SH-SY5Y (cell line): Measurements from ENCODE around the gene RAB8B.

Experiments used
- GATA2 ChIP-seq: IDR thresholded peaks from 2 replicates; pipeline ENCODE4 v1.6.1; 2011; ENCODE audit warnings: mild to moderate bottlenecking, low read depth, low read length
- GATA3 ChIP-seq: IDR thresholded peaks from 2 replicates; pipeline ENCODE4 v1.6.1; 2011; ENCODE audit warnings: low read depth, mild to moderate bottlenecking, low read length, moderate library complexity

Gene RAB8B

DNA sequence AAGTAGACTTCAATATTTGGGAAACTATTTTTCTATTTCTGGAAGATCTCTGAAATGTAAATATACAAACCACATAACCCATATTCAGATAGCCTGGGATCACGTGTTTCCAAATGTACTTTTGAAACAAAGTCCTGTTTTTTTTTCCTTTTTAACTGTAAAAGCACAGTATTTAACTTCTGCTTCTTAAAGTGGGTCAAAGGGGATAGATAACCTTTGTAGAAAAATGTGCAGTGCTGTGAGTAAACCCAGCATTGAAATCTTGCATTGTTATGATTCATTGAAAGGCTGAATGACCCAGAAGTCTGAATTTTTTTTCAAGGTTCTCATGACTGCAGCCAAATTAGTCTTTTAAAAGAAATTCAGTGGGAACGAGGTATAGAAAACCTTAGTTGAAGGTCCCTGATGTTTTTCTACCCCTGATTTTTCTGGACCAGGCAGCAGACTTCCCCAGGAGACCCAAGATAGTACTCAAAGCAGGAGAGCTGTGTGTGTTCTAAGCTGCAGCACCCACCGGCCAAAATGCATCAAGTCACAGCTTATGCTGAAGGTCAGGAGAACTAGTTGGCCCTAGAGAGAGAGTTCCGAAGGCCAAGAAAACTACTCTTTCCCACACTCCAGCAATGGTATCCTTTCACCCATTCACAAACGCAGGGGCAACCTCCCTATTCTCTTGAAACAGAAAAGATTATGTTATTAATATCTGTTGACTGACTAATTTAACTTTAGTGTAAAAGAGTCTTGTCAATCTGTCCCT lies 44.4 kb downstream of the RAB8B start:
- TF ChIP-seq GATA2 (no peak), GATA3 (no peak)

GRCh38 chr15:63234451-63234870 lies 45.1 kb downstream of the RAB8B start:
- TF ChIP-seq GATA2 (no peak), GATA3 (no peak)

- TF ChIP-seq GATA3 (no peak), GATA2 (no peak)
Observed at GRCh38 chr15:63236272-63236671, 46.9 kb downstream of the RAB8B start.

GRCh38 chr15:63238171-63238570 lies 48.8 kb downstream of the RAB8B start:
- TF ChIP-seq GATA3 (no peak), GATA2 (no peak)

- TF ChIP-seq GATA3 (no peak), GATA2 (no peak)
Observed at GRCh38 chr15:63238796-63239195, 49.4 kb downstream of the RAB8B start.

DNA sequence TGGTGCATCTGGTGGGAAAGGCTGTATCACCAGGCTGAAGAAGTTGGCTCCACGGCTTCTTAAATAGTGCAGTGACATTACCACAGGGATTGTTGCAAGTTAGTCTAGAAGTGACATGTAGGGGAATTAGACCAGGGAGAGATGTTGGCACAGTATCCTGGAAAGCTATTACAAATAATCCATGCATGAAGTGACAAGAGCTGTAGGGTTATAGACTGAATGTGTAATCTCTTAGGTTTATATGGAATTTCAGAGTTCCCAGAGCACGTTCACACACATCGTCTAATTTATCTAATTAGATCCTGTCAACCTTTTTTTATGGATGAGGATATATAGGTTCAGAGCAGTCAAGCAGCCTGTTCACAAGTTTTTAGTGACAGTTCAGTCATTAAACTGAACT lies 50.7 kb downstream of the RAB8B start:
- TF ChIP-seq GATA2 (no peak), GATA3 (no peak)

DNA sequence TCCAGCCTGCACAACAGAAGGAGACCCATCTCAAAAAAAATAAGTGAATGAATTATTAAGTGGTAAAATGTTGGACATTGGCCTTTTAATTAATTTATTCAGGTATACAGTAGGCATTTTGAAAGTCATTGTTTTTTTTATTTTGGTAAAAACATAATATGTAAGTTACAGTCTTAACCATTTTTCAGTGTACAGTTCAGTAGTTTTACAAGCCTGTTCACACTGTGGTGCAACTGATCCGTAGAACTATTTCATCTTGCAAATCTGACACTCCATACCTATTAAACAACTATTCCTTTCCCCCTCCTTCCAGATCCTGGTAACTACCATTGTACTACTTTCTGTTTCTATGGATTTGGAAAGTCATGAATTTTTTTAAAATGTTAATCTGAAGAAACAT lies 51.9 kb downstream of the RAB8B start:
- TF ChIP-seq GATA2 (no peak), GATA3 (no peak)

- TF ChIP-seq GATA3 = no peak
Observed at GRCh38 chr15:63243101-63243500, 53.7 kb downstream of the RAB8B start.

GRCh38 chr15:63243776-63244175 lies 54.4 kb downstream of the RAB8B start:
- no peak for TF ChIP-seq GATA2

DNA sequence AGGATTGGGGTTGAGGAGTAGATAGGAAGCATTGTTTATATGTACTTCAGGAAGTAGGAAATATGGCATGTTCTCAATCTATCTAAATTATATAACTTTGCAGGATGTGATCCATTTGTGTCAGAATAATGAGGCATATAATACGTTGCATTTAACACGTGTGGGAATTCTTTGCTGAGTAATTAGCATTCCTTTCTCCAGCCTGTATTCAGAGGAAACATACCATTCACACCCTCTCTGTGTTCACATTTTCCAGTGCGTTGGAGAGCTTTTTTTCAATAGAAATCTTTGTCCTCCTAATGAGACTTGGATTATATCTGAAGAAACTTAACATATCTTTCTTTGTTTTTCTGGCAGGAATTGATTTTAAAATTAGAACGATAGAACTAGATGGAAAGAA lies 55.0 kb downstream of the RAB8B start:
- TF ChIP-seq GATA2 (no peak), GATA3 (no peak)

- TF ChIP-seq GATA3 = no peak
- TF ChIP-seq GATA2 = no peak
Observed at GRCh38 chr15:63244976-63245645, 55.7 kb downstream of the RAB8B start.

DNA sequence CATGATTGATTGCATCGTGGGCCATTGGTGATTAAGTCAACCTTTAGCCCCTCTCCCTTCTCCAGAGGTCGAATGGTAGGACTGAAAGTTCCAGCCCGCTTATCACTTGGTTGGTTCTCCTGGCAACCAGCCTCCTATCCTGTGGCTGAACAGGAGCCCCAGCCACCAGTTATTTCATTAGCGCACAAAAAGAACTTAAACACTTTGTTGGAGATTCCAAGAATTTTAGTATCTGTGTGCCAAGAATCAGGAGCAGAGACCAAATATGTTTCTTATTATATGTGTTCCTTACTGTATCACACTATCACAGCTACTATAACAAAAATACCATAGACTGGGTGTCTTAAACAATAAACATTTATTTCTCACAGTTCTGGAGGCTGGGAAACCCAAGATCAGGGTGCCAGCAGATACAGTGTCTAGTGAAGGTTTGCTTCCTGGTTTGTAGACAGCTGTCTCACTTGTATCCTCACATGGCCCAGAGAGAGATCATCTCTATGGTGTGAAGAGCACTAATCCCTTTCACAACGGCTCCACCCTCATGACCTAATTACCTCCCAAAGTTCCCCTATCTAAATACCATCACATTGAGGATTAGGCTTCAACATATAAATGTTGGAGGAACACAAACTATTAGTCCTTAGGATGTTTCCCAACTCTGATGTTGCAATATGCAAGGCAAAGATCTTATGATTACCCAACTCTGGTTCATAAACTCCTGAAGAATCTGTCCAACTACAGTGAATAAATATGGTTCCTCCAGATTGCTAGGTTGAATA lies 57.5 kb downstream of the RAB8B start:
- TF ChIP-seq GATA2 (no peak), GATA3 (no peak)

- TF ChIP-seq GATA3 (no peak), GATA2 (no peak)
Observed at GRCh38 chr15:63250312-63250965, 61.0 kb downstream of the RAB8B start.

DNA sequence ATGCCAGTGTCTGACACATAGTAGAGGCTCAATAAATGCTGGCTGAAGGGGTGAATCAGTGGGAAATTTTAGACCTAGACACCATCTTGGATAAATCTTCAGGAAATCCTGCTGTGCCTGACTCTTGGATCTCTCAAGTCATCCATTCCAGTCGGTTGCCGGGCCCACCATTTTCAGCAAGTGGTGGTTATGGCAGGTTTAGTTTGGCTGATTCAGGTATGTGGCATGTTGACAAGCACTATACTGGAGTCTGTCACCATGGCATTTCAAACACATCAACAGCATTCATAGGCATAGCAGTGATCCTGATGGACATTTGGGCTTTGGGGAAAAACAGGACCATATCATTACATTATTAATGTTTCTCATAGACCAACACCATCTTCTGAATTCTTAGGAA lies 62.3 kb downstream of the RAB8B start:
- TF ChIP-seq GATA2 (no peak), GATA3 (no peak)
